ENCODE data around the gene SESTD1.

The SESTD1 gene

DNA sequence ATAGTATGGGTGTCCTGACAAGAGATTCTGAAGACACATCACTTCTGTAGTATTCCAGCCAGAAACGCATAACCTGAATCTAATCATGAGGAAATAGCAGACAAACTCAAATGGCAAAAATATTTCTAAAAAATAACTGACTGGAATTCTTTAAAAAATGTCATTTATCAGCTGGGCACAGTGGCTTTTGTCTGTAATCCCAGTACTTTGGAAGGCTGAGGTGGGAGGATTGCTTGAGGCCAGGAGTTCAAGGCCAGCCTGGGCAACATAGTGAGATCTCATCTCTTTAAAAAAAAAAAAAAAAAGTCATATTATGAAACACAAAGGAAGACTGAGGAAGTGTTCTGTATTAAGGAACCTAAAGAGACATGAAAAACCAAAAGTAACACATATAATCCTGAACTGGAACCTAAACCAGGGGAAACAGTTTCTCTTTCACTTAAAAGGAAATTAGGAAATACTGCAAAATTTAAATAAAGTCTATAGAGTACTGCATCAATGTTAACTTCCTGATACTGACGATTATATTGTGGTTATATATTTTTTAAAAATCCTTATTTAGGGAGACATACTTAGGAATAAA, 29.9 kb downstream of the SESTD1 start:
- TF ChIP-seq, protein P1, sequence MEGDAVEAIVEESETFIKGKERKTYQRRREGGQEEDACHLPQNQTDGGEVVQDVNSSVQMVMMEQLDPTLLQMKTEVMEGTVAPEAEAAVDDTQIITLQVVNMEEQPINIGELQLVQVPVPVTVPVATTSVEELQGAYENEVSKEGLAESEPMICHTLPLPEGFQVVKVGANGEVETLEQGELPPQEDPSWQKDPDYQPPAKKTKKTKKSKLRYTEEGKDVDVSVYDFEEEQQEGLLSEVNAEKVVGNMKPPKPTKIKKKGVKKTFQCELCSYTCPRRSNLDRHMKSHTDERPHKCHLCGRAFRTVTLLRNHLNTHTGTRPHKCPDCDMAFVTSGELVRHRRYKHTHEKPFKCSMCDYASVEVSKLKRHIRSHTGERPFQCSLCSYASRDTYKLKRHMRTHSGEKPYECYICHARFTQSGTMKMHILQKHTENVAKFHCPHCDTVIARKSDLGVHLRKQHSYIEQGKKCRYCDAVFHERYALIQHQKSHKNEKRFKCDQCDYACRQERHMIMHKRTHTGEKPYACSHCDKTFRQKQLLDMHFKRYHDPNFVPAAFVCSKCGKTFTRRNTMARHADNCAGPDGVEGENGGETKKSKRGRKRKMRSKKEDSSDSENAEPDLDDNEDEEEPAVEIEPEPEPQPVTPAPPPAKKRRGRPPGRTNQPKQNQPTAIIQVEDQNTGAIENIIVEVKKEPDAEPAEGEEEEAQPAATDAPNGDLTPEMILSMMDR (conservative IDR thresholded peaks at IDR 0.05; ENCODE audit: low read depth) = no peak
- no peak overlapping the region for H3K27ac ChIP-seq
- POLR2A ChIA-PET (ENCODE audit: low non-redundant PET) = no interaction called here
- CTCF ChIA-PET = no interaction called here
- DNase-seq (ENCODE audit: low spot score) = no peak

DNA sequence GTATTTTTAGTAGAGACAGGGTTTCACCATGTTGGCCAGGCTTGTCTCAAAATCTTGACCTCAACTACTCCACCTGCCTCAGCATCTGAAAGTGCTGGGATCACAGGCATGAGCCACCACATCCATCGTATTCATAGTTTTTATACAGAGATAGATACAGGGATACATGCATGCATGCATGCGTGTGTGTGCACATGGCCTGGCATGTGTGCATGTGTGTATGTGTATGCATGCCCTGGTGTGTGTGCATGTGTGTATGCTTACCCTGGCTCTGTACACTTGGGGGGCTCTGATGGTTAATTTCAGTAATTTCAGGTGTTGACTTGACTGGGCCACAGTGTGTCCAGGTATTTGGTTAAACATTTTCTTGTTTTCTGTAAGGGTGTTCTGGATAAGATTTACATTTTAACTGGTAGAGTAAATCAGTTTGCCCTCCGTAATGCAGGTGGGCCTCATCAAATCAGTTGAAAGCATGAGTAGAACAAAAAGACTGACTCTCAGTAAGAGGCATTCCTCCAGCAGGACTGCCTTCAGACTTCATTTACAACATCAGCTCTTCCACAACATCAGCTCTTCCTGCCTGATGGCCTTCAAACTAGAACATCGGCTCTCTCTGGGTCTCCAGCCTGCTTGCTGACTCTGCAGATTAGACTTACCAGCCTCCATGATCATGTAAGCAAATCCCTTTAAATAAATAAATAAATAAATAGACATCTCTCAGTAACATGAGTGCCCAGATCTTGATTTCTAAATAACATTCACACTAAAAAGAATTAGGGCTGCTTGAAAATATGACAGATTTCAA, 30.8 kb downstream of the SESTD1 start:
- CTCF ChIA-PET = interaction anchor here (0.6 to 0.7 kb wide), 2 partner anchors 243 to 353 kb away, joined by 3 to 4 read pairs; no protein-coding TSS in a partner anchor
- POLR2A ChIA-PET (ENCODE audit: low non-redundant PET) = no interaction called here
- DNase-seq (ENCODE audit: low spot score) = no peak
- H3K27ac ChIP-seq = no peak overlapping the region
- TF ChIP-seq, protein P1 (conservative IDR thresholded peaks at IDR 0.05; ENCODE audit: low read depth) = no peak

DNA sequence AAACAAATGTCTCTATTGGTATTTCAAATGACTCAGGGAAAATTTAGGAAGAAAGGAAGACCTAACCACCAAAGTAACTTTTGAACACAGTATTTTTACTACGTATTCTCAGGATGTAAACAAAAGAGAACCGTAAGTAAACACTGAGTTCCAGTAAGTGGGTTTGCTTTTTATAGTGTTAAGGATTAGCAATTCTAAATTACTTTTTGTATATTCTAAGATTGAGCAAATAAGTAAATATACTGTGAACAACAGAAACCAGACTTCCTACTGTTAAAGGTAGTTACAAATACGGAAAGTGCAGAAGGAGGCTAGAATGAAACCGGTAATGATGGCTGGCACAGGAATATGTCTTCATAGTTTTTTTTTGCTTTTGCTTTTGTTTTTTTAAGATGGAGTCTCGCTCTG, 31.5 kb downstream of the SESTD1 start:
- ChIA-PET CTCF (interaction anchor here (0.6 to 0.7 kb wide), 2 partner anchors 45 to 243 kb away, joined by 4 to 5 read pairs; no protein-coding TSS in a partner anchor), POLR2A (ENCODE audit: low non-redundant PET) (no interaction called here)
- no peak for DNase-seq (ENCODE audit: low spot score)
- H3K27ac ChIP-seq = no peak overlapping the region
- TF ChIP-seq, protein P1 (conservative IDR thresholded peaks at IDR 0.05; ENCODE audit: low read depth) = no peak

DNA sequence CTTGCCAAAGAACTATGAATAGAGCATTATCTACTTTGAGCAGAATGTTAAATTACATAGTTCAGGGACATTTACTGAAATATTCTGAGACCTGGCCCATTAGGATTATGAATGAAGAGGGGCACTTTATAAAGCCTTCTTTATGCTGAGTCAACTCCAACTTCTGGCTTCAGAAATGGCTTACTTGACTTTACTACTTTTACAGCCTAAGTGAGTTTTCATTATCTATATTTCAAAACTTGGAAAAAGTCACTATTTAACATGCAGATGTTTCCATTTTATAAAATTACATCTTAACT, 37.7 kb downstream of the SESTD1 start:
- DNase-seq (ENCODE audit: low spot score) = no peak
- no peak overlapping the region for H3K27ac ChIP-seq
- ChIA-PET CTCF (no interaction called here), POLR2A (ENCODE audit: low non-redundant PET) (no interaction called here)
- TF ChIP-seq, protein P1 (conservative IDR thresholded peaks at IDR 0.05; ENCODE audit: low read depth) = no peak

DNA sequence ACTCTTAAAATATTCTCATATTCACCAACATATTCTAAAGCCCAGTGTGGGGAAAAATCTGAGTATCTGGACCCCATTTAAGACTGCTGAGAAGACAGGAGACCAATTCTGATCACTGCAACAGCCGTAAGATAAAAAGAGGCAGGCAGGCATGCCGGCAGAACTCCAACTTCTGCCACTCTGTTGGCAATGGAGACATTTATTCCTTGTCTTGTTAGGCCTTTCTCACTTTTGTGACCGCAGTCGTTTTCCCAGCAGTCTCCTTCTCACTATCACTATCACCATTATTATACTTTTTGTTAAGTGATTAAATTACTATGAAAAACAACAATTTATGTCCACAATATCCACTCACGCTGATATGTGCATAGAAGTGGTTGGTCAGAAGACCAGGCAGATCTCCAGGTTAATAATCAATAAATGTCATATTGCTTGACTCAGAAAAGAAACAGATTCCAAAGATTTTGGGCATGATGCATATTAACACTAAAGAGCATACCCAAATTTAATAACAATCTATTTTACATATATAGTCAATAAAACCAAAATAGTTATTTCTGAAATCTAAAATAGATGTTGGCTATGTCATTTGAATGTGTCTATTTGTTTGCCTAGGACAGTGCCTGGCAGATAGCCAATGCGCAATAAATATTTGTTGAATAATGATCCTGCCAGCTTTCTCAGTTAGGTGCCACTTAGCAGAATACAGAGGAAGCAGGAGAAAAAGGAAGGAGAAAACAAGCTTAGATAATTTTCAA, 38.2 kb downstream of the SESTD1 start:
- ChIA-PET POLR2A (ENCODE audit: low non-redundant PET) (no interaction called here), CTCF (interaction anchor here (0.6 kb wide), 1 partner anchor 314 kb away, joined by 4 read pairs; no protein-coding TSS in a partner anchor)
- TF ChIP-seq, protein P1 (conservative IDR thresholded peaks at IDR 0.05; ENCODE audit: low read depth) = no peak
- no peak for DNase-seq (ENCODE audit: low spot score)
- no peak overlapping the region for H3K27ac ChIP-seq

DNA sequence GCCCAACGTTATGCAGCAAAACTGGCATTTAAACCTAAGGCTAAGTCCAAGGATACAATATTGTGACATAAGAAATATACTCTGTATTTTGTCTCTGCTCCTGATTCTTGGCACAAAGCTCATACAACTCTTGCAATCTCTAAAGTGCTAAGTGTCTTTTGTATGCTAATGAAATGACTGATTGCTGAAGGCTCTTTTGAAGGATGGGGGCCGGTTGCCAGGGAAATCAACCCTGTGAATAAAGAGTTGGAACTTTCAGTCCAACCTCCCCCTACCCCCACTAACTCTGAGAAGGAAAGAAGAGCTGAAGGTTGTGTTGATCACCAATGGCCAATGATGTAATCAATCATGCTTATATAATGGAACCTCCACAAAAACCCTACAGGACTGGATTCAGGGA, 40.3 kb downstream of the SESTD1 start:
- no peak overlapping the region for H3K27ac ChIP-seq
- no peak for DNase-seq (ENCODE audit: low spot score)

More for the DNA sequence above, 40.3 kb downstream of the SESTD1 start:
- TF ChIP-seq, protein P1 (conservative IDR thresholded peaks at IDR 0.05; ENCODE audit: low read depth) = no peak
- CTCF ChIA-PET = no interaction called here
- POLR2A ChIA-PET (ENCODE audit: low non-redundant PET) = no interaction called here

Data from RWPE1 (cell line).